ENCODE data around the gene CCNG1.

- TF ChIP-seq FOXM1 (IDR thresholded peaks at IDR 0.05; ENCODE audit: borderline replicate concordance, low read depth): no peak
- TF ChIP-seq EGR1 (IDR thresholded peaks at IDR 0.05): no peak
These were observed 7.1 kb downstream of the CCNG1 start for GRCh38 chr5:163444526-163444925.

Data from Ishikawa (cell line).